HUDEP-2 (cell line): ENCODE results near the gene MYO18B.

Experiments
- DNase-seq, 76 experiments: peaks; one replicate each; lab custom pipeline; 2025; ENCODE audit not compliant: unreplicated experiment in 76 of 76; lab: John Stamatoyannopoulos, UW

The MYO18B gene

GRCh38 chr22:25817092-25817943 lies 75.3 kb downstream of the MYO18B start:
- no peak for DNase-seq

DNA sequence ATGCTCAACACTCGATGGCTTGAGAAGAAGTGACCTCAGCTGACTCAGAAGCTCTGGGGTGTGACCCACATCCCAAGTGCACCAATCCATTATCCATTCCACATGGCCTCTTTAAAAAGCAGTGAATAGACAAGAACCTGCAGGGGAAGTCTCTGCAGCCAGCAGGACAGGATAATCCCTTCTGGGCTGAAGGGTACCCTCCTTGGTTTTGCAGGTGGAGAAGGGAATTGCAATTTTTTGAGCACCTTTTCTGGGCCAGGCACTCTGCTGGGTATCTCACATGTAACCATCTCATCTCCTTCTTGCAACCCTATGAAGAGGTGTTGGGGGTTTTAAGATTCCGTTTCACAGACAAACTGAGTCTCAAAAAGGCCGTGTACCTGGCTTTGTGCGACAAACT lies 76.6 kb downstream of the MYO18B start:
- DNase-seq, result no peak

DNA sequence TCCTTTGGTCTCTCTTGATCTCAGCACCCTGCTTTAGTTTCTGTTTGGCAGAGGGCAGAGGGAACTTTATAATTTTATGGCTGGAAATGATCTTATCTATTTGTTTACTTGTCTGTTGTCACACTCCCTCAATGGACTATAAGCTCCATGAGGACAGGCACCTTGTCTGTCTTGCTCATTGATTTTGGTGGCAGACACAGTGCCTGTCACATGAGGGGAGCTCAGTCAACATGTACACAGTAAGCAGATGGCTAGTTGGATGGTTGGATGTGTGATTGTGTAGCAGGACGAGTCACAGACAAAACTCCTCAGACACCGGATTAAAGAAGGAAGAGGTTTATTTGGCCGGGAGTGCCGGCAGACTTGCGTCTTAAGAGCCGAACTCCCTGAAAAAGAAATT lies 80.4 kb downstream of the MYO18B start:
- no peak for DNase-seq

DNA sequence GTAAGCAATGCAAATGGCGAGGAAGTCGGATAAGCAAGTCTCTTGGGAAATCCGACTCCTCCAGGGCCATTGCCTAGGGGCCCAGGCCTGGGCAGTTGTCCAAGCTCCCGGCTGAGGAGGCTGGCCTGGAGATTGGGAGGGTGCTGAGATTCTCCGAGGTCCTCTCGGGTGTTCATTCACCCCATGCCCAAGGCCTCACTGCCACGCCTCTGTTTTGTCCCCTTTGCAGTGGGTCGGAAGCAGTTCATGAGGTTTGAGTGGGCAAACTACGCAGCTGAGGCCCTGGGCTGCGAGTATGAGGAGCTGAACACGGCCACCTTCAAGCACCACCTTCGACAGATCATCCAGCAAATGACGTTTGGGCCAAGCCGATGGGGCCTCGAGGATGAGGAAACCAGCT lies 81.3 kb downstream of the MYO18B start:
- DNase-seq, result no peak

- no peak for DNase-seq
These were observed 82.9 kb downstream of the MYO18B start for GRCh38 chr22:25824828-25825423.

- no peak for DNase-seq
These were observed 85.4 kb downstream of the MYO18B start for GRCh38 chr22:25827415-25827814.

- no peak for DNase-seq
These were observed 86.4 kb downstream of the MYO18B start for GRCh38 chr22:25828422-25828821.

DNA sequence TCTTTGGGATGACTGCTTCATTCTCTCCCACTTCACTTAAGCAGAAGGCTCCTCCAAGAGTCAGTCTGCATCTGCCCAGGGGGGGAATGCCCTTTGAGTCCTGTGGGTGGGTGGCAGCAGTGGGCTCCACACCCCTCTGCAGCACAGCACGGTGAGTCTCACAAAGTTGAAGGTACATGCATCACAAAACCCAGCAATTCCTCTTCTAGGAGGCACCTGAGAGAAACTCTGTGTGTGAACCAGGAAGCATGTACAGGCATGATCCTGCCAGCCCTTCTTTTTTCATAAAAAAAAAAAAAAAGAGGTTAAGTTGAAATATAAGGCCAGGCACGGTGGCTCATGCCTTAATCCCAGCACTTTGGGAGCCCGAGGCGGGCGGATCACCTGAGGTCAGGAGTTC lies 87.2 kb downstream of the MYO18B start:
- DNase-seq, result no peak

GRCh38 chr22:25829808-25830777 lies 88.1 kb downstream of the MYO18B start:
- no peak for DNase-seq

- DNase-seq, result no peak
These were observed 91.1 kb downstream of the MYO18B start for GRCh38 chr22:25833091-25833490.

DNA sequence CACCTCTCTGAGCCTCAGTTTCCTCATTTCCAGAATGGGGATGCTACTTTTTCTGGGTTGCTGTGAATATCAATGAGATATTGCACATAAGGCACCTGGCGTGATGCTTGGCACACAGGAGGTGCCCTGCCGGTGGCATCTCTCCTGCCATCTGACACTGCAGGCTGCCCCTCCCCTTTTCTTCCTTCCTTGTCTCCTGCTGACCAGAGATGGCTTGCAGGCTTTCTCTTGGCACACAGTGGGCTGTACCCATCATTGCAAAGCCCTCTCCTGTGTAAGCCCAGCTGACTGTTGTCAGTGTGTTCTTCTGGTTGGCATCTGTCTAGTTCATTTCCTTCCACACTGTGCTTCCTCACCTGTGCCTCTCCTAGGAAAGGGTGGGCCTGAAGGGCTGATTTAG lies 91.7 kb downstream of the MYO18B start:
- DNase-seq, result no peak

GRCh38 chr22:25834490-25834889 lies 92.5 kb downstream of the MYO18B start:
- no peak for DNase-seq

DNA sequence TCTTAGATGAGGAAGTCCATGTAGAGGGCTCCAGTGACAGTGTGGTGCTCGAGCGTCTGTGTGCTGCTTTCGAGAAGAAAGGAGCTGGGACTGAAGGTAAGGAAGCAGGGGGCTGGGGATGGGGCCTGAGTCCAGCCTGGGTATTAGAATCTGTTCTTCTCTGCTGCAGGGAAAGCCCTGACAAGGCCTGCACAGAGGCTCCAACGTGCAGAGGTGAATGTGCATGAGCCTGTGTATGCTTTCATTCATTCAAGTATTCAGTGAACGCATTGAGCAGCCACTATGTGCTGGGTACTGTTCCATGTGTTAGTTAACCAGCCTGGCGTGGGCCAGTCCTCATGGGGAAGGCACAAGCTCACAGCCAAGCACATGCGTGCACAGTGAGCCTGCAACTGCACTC lies 93.4 kb downstream of the MYO18B start:
- DNase-seq, result no peak

GRCh38 chr22:25837288-25837900 lies 95.4 kb downstream of the MYO18B start:
- DNase-seq, result no peak

DNA sequence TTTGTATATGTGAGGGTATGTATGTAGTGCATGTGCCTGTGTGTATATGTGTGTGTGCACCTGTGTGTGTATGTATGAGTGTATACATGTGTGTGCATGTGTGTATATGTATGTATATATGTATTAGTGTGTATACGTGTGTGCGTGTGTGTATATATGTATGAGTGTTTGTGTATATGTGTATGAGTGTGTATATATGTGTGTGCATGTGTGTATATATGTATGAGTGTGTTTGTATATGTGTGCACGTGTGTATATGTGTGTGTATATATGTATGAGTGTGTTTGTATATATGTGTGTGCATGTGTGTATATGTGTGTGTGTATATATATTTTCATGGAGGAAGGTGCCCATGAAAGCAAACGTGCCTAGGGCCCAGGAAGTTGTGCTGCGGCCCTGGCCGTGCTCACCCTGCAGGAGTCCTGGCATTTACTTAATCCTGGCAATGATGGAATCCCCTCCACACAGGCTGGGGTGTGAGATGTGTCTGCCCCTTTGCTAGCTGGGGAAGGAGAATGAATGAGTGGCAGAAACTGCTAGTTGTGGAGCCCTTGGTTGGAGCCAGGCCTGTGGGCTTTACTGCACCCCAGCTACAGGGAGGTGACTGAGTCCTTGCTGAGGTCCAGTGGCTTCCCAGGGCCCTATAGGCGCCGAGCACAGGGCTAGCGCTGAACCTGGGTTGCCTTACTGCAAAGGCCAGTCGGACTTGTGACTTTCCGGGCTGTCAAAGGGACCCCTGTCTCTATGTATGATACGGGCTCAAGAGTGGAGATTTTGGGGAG lies 97.2 kb downstream of the MYO18B start:
- DNase-seq, result no peak

DNA sequence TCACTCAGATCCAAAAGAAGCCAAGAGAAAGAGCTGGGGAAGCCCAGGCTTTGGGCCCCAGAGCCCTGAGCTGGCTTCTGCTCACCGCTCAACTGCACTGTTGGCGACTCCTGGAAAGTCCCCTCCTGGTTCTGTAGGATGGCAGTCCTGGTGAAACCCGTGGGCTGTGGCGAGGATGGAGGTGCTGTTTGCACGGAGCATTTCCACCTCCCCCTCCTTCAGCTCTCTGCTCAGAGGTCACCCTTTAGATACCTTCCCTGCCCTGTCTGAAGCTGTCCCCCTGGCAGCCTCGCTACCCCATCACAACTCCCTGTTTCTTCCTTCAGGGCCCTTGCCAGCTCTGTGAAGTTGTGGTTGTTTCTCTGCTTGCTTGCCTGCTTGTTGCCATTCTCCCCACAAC lies 97.8 kb downstream of the MYO18B start:
- no peak for DNase-seq

- no peak for DNase-seq
These were observed 98.2 kb downstream of the MYO18B start for GRCh38 chr22:25840167-25840566.

DNA sequence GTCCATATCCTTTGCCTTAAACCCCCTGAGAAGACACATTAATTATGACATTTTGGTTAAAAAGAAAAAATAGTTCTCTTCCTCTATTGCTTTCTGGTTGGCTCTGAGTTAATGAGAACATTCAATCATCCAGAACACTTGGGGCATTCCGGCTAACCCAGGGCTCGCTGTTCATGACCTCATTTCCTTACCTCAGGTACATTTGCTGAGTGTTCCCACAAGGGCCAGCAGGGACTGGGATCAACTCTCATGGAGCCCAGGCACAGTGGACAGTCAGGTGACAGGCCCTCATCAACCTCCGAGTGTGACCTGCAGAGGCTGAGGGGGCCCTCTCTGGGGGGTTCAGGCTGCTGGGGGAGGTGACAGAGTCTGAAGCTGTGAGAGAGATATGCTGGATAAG lies 98.9 kb downstream of the MYO18B start:
- no peak for DNase-seq

DNA sequence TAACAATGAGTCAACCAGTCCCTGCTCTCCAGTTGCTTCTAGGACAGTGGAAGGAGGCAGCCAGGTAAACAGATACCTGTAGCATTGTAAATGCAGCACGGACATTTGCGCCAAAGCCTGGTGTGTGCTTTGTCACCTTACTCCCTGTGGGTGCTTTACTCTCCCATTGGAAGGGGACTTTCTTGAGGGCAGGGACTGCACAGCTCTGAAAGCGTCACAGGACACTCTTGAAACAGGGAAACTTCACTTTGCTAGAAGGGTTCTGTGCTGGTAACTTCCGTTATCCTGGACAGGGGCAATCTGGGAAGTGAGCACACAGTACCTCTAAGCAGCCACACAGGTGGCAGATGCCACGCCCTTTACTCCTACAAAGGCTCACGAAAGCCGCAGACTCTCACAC lies 99.8 kb downstream of the MYO18B start:
- no peak for DNase-seq
